ENCODE data around the gene SFMBT2.

DNA sequence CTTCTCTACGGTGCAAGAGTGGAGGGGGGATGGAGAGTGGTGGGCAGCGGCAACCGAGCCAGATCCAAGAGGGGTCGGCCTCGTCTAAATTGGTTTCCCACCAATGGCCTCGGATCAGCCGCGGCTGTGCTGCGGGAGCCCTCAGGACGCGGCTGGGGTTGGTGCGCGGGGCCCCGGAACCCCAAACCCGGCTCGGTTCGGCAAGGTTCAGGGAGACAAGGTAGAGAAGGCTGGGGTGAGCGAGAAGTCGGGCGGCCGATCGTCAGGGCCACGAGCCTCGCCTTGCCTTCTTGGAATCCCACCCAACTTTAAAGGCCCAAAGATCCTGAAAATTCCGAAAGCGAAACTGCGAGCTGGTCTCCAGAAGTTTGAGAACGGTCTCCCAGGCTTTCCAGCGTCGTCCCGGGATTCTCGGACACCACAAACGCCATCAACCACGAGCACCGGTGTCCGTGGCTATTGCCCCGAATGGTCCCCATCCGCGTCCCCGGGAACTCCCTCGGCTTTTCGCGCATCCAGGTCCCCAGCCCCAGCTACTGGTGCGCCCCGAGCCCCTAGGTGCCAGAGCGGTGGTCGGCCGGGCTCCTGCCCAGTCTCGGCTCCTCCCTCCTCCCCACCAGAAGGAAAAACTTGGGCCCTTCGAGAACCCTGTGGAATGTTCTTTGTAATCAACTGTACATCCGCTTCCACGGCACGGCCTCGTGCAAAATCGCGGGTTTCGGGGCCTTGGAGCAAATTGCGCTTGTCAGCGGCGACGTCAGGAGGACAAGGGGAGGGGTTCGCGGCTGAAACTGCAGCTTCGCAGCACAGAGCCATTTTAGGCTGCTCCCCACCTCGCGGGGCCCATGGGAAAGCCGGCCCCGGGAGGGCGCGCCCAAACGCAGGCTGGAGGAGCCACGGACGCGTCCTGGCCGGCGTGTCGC, 3.2 kb downstream of the SFMBT2 start:
- TF ChIP-seq GATA2 (IDR thresholded peaks at IDR 0.05; ENCODE audit: low read depth, low read length) (no peak), GATA3 (IDR thresholded peaks at IDR 0.05; ENCODE audit: low read depth, low read length) (no peak)
